LNCAP (cell line): ENCODE results near the gene CTBP1.

Experiments
- CTCF ChIP-seq: fragments of 450-650 bp; IDR thresholded peaks from 2 replicates; pipeline ENCODE4 v1.5.1; 2017; ENCODE audit warnings: mild to moderate bottlenecking

CTBP1 gene

DNA sequence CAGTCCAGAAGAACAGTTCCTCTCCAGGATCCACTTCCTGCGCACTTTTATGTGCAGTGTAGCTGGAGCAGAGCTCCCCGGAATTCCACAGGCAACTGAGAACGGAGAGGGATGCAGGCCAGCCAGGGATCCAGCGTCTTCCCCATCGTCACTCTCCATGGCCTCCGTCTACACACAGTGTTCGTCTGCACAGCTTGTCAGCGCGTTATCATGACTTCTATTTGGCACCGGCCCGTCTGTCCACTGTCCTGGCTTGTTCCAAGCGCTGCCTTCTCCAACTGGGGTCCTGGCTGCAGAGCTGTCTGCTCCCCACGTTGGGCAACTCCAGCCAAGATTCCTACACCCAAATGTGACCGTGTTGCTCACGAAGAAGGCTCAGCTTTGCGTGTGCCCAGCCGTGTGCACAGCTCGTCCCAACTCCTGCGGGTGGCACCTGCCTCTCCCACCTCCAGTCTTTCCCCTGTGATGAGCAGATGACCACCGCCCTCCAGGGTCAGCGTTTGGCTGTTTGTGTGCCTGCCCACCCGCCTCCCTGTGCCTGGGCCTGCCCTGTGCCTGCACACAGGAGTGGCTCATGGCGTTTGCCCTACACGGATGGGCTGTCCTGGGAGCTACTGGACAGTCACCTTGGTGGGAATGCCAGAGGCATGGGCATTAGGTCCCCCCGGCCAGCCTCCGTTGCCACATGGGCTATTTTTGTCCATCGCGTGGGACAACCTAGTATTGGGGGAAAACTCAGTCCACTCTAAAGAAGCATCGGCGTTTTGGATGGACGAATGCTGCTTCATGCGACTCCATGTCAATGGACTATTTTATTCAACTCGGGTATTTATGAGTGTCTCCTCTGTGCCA is 2.2 kb upstream of the CTBP1 start:
- no peak for TF ChIP-seq CTCF

DNA sequence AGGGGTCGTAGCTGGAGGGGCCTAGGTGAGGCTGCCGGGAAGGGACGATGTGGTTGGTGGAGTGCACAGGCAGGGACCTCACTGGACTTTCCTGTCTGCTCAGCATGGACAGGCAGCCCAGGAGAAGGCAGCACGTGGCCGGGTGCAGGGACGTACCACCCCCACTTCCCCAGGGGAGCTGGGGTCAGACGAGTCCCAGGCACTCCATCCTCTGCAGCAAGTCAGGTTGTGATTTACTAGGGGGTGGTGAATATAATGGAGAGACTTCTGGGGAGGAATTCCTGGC is 1.5 kb upstream of the CTBP1 start:
- no peak for TF ChIP-seq CTCF

DNA sequence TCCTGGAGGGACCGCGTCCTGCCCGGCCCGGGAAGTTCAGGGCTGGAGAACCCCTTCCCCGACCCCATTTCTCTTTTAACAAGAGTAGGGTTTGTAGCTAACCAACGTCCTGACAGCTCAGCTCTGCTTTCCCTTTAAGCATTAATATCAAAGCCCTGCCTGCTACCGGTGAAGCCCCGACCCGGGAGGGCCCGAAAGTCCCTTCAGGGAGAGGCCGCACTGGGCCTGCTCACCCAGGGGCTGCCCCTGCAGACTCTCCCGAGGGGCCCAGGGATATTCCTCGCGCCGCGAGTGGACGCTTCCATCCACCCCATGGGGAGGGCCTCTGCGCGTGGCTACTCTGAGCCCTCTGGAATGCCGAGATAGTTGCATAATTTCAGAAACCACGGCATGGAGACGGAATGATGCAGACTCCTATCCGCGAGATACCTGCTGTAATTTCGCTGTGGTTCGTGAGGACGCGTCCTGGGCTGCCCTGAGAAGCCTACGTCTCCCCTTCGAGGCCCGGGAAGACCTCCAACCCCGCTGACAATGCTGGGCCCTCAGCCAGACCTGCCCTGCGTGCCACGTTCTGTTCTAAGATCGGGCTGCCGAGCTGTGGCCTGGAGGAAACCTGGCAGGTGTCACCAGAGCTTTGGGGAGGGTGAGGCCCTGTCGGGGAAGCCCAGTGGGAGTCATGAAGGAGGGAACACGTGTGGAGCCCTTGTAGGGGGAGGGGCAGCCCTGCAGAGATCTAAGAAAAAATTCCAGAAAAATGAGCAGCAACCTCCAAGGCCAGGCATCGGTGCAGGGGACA is 999 bp upstream of the CTBP1 start:
- TF ChIP-seq CTCF = no peak

DNA sequence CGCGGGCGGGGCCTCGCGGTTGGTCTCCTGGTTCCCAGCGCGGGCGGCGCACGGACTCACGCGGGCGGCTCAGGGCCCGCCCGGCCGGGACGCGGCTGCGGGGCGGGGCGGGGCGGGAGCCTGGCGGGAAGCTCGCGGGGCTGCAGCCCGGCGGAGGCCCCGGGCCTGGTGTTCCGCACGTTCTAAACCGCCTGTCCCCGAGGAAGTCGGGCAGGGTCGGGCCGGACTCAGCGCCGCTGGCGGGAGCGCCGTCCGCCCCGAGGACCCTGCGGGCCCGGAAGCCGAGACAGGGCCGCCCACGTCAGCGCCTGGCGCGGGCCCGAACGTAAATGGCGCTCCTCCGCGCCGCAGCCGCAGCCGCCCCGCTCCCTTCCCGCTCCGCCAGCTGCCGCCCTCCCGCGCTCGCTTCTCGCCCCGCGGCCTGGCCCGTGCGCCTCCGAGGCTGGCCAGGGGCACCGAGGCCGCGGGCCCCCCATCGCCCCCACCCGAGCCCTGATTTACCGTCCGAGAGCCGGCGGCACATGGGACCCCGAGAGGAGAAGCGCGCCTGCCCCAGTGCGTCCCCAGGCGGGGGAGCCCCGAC is 309 bp upstream of the CTBP1 start:
- no peak for TF ChIP-seq CTCF

GRCh38 chr4:1247864-1248244 is 1.1 kb downstream of the CTBP1 start:
- no peak for TF ChIP-seq CTCF

GRCh38 chr4:1246901-1247863 is 1.7 kb downstream of the CTBP1 start:
- TF ChIP-seq CTCF = no peak
